DMS 273 (cell line): ENCODE results near the gene DNMT1.
"Not testable (repeated sequence)": the region's sequence is repeated elsewhere in the genome, so short reads cannot be mapped to it uniquely, and the experiment has no call there.

Source experiments
- DNase-seq: peaks from one replicate; lab custom pipeline; 2025; ENCODE audit not compliant: unreplicated experiment; lab: John Stamatoyannopoulos, UW

Gene DNMT1

DNA sequence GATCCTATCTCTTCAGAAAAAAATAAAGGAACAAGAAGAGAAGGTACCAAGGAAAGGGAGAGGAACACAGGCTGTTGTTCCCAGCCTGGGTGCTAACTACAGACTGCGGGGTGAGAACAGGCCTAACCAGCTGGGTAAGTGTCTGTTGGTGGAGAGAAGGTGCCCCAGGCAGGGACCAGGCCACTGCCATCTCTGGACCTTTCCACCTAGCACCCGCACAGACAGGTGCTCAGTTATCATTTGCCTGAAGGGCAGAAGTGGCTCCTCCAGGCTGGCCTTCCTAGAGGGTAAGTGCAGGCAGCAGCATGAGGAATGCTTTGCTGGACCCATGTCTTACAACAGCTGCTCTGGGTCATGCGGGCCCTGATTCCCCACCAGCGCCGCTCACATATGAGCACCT, 10.1 kb downstream of the DNMT1 start:
- no peak for DNase-seq

DNA sequence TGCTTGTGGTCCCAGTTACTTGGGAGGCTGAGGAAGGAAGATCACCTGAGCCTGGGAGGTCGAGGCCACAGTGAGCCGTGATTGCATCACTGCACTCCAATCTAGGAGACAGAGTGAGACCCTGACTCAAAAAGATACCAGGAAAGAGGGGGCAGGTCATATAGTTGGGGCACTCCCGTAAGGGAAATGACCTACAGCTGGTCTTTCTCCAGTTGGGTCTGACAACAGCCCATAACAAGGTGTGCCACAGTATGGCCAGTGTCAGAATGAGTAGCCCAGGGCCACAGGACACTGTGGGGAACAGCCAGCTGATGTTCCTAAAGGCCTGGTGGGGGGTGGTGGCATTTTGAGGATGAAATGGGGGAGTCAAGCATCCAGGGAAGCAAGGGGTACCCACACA, 10.8 kb downstream of the DNMT1 start:
- DNase-seq: no peak

DNA sequence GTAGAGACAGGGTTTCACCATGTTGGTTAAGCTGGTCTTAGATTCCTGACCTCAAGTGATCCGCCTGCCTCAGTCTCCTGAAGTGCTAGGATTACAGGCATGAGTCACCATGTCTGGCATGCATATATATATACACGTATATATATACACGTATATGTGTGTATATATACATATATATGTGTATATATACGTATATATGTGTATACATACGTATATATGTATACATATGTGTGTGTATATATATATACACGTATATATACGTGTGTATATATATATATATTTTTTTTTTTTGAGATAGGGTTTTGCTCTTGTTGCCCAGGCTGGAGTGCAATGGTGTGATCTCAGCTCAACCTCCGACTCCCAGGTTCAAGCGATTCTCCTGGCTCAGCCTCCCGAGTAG, 11.9 kb downstream of the DNMT1 start:
- no peak for DNase-seq

DNA sequence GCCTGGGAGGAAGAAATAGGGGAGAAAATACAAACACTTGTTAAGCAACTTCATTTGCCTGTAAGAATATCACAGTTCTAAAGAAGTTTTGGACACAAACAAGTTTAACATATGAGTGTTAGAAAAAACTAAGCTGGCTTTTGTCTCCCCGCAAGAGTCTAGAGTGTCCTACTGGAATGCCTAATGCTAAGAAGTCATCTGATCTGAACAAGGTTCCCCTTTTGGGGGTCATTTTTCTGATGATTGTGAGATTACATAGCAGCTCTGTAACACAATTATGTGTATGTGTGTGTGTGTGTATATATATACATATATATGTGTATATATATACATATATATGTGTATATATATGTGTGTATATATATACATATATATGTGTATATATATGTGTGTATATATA, 12.7 kb downstream of the DNMT1 start:
- no peak for DNase-seq

DNA sequence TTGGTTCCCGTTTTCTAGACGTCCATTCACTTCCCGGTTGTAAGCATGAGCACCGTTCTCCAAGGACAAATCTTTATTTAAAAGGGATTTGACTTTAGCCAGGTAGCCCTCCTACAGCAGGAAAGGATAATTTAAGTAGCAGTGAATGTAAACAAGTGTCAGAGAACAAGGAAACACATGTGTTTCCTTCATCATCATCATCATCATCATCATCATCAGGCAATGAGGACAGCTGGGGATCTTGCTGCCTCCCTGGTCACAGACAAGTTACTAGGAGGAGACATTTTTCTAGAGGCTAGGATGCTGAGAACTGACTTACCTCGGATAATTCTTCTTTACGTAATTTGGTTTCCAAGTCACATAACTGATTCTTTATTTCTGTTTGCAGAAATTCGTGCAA, 14.3 kb downstream of the DNMT1 start:
- no peak for DNase-seq

DNA sequence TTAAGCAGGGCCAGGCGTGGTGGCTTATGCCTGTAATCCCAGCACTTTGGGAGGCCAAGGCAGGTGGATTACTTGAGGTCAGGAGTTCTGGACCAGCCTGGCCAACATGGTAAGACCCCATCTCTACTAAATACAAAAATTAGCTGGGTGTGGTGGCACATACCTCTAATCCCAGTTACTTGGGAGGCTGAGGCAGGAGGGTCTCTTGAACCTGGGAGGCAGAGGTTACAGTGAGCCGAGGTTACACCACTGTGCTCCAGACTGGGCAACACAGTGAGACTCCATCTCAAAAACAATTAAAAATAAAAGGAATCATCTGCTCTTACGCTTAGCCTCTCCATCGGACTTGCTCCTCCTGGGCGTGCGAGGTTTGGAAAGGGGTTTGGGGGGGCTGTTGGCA, 14.7 kb downstream of the DNMT1 start:
- DNase-seq: not testable (repeated sequence)

DNA sequence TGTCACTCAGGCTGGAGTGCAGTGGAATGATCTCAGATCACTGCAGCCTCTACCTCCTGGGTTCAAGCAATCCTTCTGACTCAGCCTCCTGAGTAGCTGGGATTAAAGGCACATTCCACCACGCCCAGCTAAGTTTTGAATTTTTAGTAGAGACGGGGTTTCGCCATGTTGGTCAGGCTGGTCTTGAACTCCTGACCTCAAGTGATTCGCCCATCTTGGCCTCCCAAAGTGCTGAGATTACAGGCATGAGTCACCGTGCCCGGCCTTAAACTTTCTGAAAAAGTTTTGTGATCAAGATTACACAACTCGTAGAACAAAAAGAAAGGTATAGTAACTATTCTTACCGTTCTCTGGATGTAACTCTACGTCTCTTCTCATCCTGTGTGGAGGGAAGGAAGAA, 21.2 kb downstream of the DNMT1 start:
- DNase-seq: no peak

DNA sequence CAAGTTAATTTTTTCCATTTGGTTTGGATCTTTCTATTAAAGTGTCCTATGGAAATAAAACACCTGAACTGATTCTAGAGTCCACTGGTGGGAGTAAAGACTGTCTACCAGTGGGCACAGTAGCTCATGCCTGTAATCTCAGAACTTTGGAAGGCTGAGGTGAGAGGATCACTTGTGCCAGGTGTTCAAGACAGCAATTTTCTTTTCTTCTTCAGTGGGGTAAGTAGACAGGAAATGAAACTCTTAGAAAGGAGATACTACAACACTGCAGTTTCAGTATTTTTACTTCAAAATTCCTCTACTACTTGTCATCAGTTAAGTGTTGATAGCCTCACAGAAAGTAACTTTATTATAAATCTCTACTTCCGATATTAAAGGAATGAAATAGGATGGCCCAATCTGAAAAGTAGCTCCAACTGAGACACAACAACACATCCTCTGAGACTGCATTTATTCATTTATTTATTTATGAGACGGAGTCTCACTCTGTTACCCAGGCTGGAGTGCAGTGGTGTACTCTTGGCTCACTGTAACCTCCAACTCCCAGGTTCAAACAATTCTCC, 26.3 kb downstream of the DNMT1 start:
- no peak for DNase-seq

DNA sequence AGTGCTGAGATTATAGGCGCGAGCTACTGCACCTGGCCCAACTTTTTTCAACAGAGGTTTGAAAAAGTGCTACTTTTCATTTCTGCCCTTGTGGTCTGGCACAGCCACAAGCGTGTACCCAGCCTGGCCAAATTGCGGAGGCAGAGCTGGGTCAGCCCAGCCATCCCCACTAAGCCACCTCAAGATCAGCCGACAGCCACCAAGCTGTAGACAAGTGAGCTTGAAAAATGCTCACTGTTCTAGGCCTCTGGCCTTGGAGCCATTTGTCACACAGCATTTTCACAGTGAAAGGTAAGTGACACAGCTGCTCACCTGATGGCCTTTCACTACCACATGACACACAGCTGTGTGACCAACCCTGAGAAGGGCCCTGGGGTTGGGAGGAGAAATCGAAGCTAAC, 27.3 kb downstream of the DNMT1 start:
- no peak for DNase-seq

DNA sequence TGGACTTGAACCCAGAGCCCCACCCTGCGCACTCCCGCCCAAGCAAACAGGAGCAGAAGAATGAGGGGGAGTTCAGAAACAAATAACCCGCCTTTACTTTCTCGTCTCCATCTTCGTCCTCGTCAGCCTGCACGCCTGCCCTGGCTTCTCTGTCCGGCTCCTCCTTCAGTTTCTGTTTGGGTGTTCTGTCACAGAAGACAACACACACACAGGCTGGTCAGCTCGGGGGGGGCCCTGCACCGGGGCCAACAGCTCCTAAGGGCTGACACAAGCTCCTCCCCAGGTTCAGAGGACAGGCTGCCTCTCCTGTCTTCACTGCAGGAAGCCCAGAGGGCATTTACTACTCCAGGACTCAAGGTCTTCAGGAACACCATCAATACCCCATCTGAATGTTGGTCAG, 28.3 kb downstream of the DNMT1 start:
- not testable (repeated sequence) for DNase-seq

DNA sequence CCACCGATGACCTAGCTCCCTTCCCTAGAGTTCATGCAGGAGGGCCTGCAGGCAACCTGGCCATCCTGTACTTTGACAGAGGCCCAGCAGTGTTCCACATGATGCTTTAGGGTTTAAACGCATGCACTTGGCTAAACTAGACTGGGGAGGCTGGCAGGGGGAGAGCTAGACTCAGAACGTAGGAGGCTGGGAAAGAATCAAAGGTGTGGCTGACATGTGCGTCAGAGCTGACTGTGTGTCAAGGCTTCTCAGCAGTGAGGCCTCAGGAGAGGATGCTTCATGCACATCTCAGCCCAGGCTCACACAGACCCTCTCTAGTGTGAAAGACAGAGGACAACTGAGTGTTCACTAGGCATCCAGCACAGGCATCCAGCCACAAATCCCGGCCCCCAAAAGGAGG, 28.7 kb downstream of the DNMT1 start:
- no peak for DNase-seq

DNA sequence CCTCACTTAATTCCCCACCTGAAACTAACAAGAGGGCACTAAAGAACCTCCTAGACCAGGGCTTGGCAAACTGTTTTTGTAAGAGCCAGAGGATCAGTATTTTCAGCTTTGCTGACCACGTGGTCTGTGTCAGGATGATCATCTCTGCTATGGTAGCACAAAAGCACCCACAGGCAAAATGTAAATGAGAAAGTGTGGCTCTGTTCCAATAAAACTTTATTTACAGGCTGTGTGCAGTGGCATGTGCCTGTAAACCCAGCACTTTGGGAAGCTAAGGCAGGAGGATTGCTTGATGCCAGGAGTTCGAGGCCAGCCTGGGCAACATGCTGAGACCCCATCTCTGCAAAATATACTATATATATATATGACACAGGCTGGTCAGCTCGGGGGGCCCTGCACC, 31.2 kb downstream of the DNMT1 start:
- no peak for DNase-seq

DNA sequence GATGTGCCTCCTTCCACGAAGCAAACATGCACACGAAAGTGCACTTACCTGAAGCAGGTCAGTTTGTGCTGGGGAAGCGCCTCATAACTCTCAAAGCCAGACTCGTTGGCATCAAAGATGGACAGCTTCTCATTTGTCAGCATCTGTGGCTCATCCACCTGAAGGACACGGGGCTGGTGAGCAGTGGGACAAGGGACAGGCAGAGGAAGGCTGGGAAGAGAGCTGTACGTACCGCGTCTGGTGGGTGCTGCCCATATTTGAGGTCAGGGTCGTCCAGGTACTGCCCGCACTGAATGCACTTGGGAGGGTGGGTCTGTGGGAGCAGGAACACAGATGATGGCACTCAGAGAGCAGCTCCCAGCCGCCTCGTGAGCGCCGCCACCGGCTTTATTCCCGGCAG, 35.1 kb downstream of the DNMT1 start:
- no peak for DNase-seq

DNA sequence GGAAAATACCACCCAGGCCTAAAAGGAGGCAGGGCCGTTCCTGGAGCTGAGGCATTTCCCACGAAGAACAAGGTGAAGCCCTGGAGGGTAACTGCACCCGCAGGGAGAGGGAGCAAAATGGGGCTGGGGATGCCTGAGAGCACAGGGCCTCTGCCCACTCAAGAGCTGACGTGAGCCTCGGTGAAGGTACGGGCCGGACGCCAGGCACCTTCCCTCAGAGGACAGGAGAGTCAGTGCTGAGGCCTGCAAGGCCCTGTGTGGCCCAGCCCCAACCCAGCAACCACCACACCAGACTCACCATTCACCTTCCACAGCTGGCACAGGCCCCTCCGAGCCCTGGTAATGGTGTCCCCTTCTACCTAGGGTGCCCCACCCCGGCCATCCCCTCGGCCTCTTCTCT, 36.3 kb downstream of the DNMT1 start:
- no peak for DNase-seq

DNA sequence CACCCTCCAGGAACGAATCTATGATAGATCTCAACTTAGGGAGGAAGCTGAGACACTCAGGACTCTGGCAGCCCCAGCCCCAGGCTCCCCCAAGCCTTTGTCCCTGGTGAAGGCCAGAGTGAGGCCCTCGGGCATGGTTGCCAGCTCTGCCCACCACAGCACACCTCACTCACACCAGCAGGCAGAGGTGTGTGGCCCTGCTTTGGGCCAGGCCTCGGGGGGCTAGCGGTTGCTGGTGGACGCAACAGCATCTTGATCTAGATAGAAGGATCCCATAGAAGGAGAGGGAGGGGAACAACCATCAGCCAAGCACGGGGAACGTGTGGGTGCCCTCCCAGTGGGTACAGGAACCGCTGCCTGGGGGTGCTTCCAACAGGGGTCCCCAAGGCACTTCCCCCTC, 36.7 kb downstream of the DNMT1 start:
- DNase-seq: no peak

DNA sequence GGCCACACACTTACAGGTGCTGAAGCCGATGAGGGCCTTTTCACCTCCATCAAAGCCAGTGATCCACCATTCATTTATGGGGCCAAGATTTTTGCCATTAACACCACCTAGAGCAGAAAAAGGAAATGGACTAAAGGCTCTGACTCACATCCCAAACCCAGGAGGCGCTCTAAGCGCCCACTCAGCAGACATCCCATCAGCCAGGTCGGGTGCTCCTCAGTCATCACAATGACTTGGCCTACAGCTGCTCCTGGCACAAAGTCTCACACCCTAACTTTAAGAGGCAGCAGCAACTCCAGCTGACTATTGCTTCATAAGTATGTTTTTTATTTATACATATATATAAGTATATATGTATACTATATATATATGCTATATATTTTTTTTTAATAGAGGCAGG, 38.9 kb downstream of the DNMT1 start:
- no peak for DNase-seq

DNA sequence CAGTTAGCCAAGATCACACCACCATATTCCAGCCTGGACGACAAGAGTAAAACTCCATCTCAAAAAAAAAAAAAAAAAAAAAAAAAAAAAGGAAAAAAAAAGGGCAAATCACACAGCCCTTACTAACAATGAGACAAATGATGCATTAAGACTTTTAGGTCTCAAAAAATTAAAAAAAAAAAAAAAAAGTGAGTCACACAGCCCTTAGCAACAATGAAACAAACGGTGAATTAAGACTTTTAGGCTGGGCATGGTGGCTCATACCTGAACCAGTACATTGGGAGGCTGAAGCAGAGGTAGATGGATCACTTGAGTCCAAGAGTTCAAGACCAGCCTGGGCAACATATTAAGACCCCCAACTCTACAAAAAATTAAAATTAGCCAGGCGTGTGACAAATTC, 42.7 kb downstream of the DNMT1 start:
- DNase-seq: no peak

DNA sequence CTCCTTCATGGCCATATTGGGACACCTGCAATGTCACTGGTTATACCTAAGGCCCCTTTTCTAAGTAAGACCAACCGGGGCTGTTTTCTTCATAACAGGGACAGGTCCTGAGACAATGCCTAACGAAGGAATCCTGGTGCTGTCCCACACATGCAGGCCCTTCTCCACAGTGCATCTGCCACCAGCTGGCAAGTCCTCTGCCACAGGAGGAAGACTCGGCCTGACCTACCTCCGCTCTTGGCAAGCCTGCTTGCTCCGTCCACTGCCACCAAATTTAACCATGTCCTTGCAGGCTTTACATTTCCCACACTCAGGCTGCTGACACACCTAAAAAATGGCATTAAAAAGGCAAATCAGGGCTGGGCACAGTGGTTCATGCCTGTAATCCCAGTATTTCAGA, 43.2 kb downstream of the DNMT1 start:
- DNase-seq: no peak

DNA sequence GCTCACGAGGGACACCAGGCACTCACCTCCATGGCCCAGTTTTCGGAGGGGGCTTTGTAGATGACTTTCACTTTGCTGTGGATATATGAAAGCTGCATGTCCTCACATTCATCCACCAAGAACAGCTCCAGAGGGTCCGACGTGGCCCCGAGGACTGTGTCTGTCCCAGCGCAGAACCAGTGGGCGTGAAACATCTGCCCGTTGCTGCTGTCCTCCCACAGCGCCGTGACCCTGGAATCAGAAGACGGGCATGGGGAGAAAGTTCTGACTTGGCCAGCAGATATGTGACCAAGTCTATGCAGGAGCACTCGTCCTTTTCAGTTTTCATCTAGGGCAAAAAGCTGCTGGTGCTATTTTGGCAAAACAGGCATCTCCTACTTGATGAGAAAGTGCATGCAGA, 45.3 kb downstream of the DNMT1 start:
- DNase-seq: no peak

DNA sequence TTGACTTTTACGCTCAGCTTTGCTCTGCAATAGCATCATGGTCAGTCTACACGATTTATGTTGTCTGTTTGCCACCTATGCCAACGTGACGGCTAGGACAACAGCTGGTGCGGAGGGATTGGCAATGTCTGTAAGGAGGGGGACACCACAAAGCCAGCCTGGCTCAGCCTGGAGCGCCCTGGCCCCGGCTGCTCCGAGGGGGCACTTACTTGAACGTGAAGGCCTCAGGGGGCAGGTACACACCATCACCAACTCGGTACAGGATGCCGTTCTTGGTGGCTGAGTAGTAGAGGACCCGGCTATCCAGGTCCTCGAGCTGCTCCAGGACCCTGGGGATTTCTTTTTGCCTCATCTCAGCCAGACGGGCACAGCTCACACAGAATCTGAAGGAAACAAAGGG, 48.6 kb downstream of the DNMT1 start:
- no peak for DNase-seq

DNA sequence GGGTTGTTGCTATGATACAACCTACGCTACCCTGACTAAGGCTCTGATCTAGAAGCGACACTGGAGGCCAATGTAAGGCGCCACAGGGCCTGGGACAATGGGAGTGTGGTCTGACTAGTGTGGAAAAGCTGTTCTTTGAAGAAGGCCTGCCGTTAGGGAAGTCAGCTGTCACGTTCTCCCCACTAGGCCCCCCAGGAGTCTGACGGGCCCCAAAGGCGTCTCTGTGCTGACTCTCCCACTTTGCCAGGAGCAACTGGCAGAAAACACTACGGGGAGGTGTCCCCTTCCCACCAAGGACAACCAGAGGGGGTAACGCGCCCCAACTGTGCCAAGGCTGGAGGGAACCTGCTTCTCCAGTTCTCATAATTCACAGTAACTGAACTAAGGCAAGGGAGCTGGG, 49.7 kb downstream of the DNMT1 start:
- DNase-seq: no peak

DNA sequence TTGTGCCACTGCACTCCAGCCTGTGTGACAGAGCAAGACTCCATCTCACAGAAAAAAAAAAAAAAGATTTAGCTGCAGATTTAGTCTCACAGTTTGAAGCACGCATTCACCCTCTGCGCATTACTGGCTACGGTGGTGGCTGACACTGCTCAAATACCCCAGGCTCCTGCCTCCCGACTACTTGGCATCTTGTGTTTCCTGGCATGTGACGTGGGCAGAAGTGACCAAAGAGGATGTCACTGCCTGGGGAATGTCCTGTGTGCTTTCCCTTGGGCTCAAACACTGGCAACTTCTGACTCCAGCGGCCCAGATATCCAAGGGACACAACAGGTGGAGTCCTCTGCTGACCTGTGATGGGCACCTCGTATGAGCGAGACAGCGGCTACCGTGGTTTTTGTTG, 50.4 kb downstream of the DNMT1 start:
- DNase-seq: no peak

DNA sequence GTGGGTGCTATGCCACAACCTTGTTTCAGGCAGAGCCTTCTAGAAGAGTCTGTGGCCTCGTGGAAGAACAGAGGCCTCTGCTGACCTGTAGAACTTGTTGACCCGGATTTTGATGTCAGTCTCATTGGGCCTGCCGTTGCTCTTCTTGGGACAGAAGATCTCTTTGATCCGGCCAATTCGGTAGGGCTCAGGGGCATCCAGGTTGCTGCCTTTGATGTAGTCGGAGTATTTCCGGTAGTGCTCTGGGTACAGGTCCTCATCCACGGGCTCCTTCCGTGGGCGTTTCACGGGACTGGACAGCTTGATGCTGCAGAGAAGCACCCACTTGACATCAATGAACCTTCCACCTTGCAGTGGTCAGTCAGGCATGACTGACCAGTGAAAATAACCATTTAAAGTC, 51.1 kb downstream of the DNMT1 start:
- no peak for DNase-seq
